GM12878 (cell line): ENCODE measurements around the gene CRTC3. TPM values are rescaled to one million over a fixed set of nuclear protein-coding genes. Genes with fewer than 3 reads are reported as not detected.

Experiments
- ATAC-seq: fragments of 200-7000 bp; cut with Tn5 transposase; 3 replicates; pipeline ENCODE4 v1.9.1; 2020; ENCODE audit warnings: mild to moderate bottlenecking, moderate library complexity
- BruUV-seq: library from RNA; stranded (reverse); fragments of 400-500 nt; replicated peaks from 2 replicates; lab custom pipeline; 2021; lab: Mats Ljungman, UMichigan
- CTCF ChIA-PET: fragments of 300-600 bp; sonication (Branson Sonifier 250); formaldehyde crosslinking; extraction: SDS; loops from one replicate; lab custom pipeline; 2021; ENCODE audit warnings: inconsistent platforms; lab: Yijun Ruan, JAX
- POLR2A ChIA-PET: fragments of 350-600 bp; formaldehyde crosslinking; extraction: SDS; loops from one replicate; lab custom pipeline; 2021; ENCODE audit warnings: inconsistent platforms; lab: Charles Lee
- RAD21 ChIA-PET: fragments of 300-600 bp; sonication (Branson Sonifier 250); formaldehyde crosslinking; loops from one replicate; lab custom pipeline; 2023; ENCODE audit warnings: antibody characterized with exemption; ENCODE audit not compliant: unreplicated experiment; lab: Charles Lee
- SMC1A ChIA-PET: fragments of 300-600 bp; sonication (Branson Sonifier 250); formaldehyde crosslinking; loops from one replicate; lab custom pipeline; 2023; ENCODE audit not compliant: unreplicated experiment, uncharacterized antibody; lab: Charles Lee
- DNase-seq: peaks from one replicate; pipeline ENCODE4 v3.0.0-alpha.2; 2011; ENCODE audit warnings: low read depth, low spot score
- FAIRE-seq: peaks from 3 replicates; lab custom pipeline; 2011; peaks lifted over from hg19 to GRCh38; lab: Jason Lieb, UNC
- H2AFZ ChIP-seq: 2 replicates; pipeline ENCODE4 v1.6.0; 2011; ENCODE audit warnings: low read depth, low read length, control low read depth; ENCODE audit not compliant: control insufficient read depth
- H3K27ac ChIP-seq: 2 replicates; pipeline ENCODE4 v1.5.1; 2011; ENCODE audit warnings: control low read depth; ENCODE audit not compliant: control insufficient read depth, insufficient read depth
- H3K27me3 ChIP-seq, 2 experiments: replicated peaks in 1 of 2; 2 replicates each; pipeline versions ENCODE4 v1.6.0 to v1.6.1; 2011; ENCODE audit warnings: low read length in 1 of 2; ENCODE audit not compliant: control insufficient read depth in 2 of 2, insufficient read depth in 2 of 2
- H3K36me3 ChIP-seq, 2 experiments: 2 replicates each; pipeline ENCODE4 v1.5.1; 2011; ENCODE audit warnings: low read length in 1 of 2; ENCODE audit not compliant: control insufficient read depth in 2 of 2, insufficient read depth in 2 of 2
- H3K4me1 ChIP-seq: 2 replicates; pipeline ENCODE4 v1.6.1; 2011; ENCODE audit warnings: mild to moderate bottlenecking, low read length, moderate library complexity, mixed read lengths; ENCODE audit not compliant: control insufficient read depth, insufficient read depth
- H3K4me2 ChIP-seq: 2 replicates; pipeline ENCODE4 v1.6.0; 2011; ENCODE audit warnings: control low read depth; ENCODE audit not compliant: control insufficient read depth, insufficient read depth
- H3K4me3 ChIP-seq: fragments of 200-600 bp; sonication (generic); 2 replicates; pipeline ENCODE4 v1.5.1; 2016
- H3K79me2 ChIP-seq: 2 replicates; pipeline ENCODE4 v1.6.0; 2011; ENCODE audit warnings: low read length; ENCODE audit not compliant: control insufficient read depth, insufficient read depth
- H3K9ac ChIP-seq: 2 replicates; pipeline ENCODE4 v1.8.0; 2011; ENCODE audit warnings: low read length, control low read depth, mixed read lengths; ENCODE audit not compliant: control insufficient read depth, insufficient read depth
- H3K9me3 ChIP-seq: replicated peaks from 3 replicates; pipeline ENCODE4 v1.5.1; 2011; ENCODE audit warnings: mild to moderate bottlenecking, low read length; ENCODE audit not compliant: control insufficient read depth, insufficient read depth
- H4K20me1 ChIP-seq: 2 replicates; pipeline ENCODE4 v1.6.0; 2011; ENCODE audit not compliant: control insufficient read depth, insufficient read depth
- BACH1 ChIP-seq: fragments of 450-650 bp; IDR thresholded peaks from 2 replicates; pipeline ENCODE4 v1.6.1; 2017; ENCODE audit warnings: mild to moderate bottlenecking, borderline replicate concordance
- CHD2 ChIP-seq: IDR thresholded peaks from 2 replicates; pipeline ENCODE4 v1.6.1; 2011; ENCODE audit warnings: low read depth, low read length, improper control_type of control experiment, borderline replicate concordance
- ETV6 ChIP-seq, 2 experiments: fragments of 450-650 bp in 1 of 2; IDR thresholded peaks in 1 of 2; conservative IDR thresholded peaks in 1 of 2; 2 replicates each; pipeline ENCODE4 v1.6.1; 2014; ENCODE audit warnings: antibody characterized with exemption in 1 of 2, borderline replicate concordance in 1 of 2, low read depth in 1 of 2, mild to moderate bottlenecking in 1 of 2, moderate library complexity in 1 of 2
- EZH2 ChIP-seq: IDR thresholded peaks from 2 replicates; pipeline ENCODE4 v1.6.1; 2012; ENCODE audit warnings: low read depth, mild to moderate bottlenecking, control low read depth, inconsistent platforms, low read length, borderline replicate concordance; ENCODE audit not compliant: control insufficient read depth
- POU2F2 ChIP-seq: IDR thresholded peaks from 3 replicates; pipeline ENCODE4 v1.6.1; 2011; ENCODE audit warnings: low read depth, mild to moderate bottlenecking, low read length, borderline replicate concordance
- RB1 ChIP-seq: fragments of 450-650 bp; formaldehyde crosslinking; IDR thresholded peaks from 2 replicates; pipeline ENCODE4 v1.6.1; 2017; ENCODE audit warnings: mild to moderate bottlenecking, borderline replicate concordance
- SMARCA5 ChIP-seq: fragments of 450-650 bp; IDR thresholded peaks from 2 replicates; pipeline ENCODE4 v1.6.1; 2017; ENCODE audit warnings: mild to moderate bottlenecking
- SUZ12 ChIP-seq: fragments of 200-600 bp; sonication (generic); IDR thresholded peaks from one replicate; pipeline ENCODE4 v1.6.1; 2018; ENCODE audit warnings: antibody characterized with exemption, mild to moderate bottlenecking; ENCODE audit not compliant: unreplicated experiment
- TCF12 ChIP-seq: IDR thresholded peaks from 2 replicates; pipeline ENCODE4 v1.6.1; 2011; ENCODE audit warnings: low read depth, mild to moderate bottlenecking, low read length
- ZNF207 ChIP-seq: fragments of 450-650 bp; IDR thresholded peaks from 2 replicates; pipeline ENCODE4 v1.6.1; 2014; ENCODE audit warnings: antibody characterized with exemption, mild to moderate bottlenecking, borderline replicate concordance
- ZNF217 ChIP-seq: fragments of 450-650 bp; IDR thresholded peaks from 2 replicates; pipeline ENCODE4 v1.6.1; 2017; ENCODE audit warnings: antibody characterized with exemption, mild to moderate bottlenecking
- WGBS: methylation state at CpG from one replicate; pipeline ENCODE4 v1.1.6; 2016; ENCODE audit warnings: low lambda C conversion rate; ENCODE audit not compliant: insufficient replicate concordance, insufficient coverage; ENCODE audit errors: missing lambda C conversion rate; 5-methylcytosine and 5-hydroxymethylcytosine counted together
- in situ Hi-C: fragments of 300-500 bp; cut with MboI; formaldehyde crosslinking; loops from 9 replicates; pipeline ENCODE4 v1.14.3; 2018; ENCODE audit warnings: mixed read lengths
- intact Hi-C: fragments of 100-400 bp; cut with micrococcal nuclease; formaldehyde crosslinking; loops from one replicate; pipeline ENCODE4 v1.14.2; 2022; ENCODE audit not compliant: unreplicated experiment
- polyA plus RNA-seq, 11 experiments: library from polyadenylated mRNA; depleted of rRNA in 4 of 11; unstranded in 6 of 11; stranded (reverse) in 5 of 11; fragments of >200 nt; fragmentation: Nextera tagmentation in 4 of 11; fragmentation: Illumina TruSeq in 1 of 11; extraction: Ambion mirVana in 4 of 11; extraction: Trizol in 1 of 11; gene quantifications; 1 replicate in 1 of 11; 2 replicates in 10 of 11; pipeline versions ENCODE4 v1.2.1 to v1.2.3, GENCODE V29; 2011 to 2016; ENCODE audit warnings: inconsistent platforms in 2 of 11, missing spikeins in 2 of 11, low read depth in 1 of 11
- total RNA-seq, 4 experiments: library from RNA; depleted of rRNA in 3 of 4; stranded (reverse); fragments of >200 nt in 3 of 4; fragmentation: Illumina TruSeq in 1 of 4; extraction: Trizol in 1 of 4; gene quantifications; 2 replicates each; pipeline versions ENCODE4 v1.2.1 to v1.2.3, GENCODE V29; 2013 to 2021
- TF ChIP-seq, protein P1 (sequence below): fragments of 450-650 bp; IDR thresholded peaks from 2 replicates; pipeline ENCODE4 v1.6.1; 2016; ENCODE audit warnings: mild to moderate bottlenecking, moderate library complexity, borderline replicate concordance

CRTC3 gene
- total and polyA plus RNA-seq, 10 of the 15 experiments (the other 5 are each of a cell fraction or from before 2014, with no cell fraction given), result 3.5 to 36.9 (median 18.9) TPM

DNA sequence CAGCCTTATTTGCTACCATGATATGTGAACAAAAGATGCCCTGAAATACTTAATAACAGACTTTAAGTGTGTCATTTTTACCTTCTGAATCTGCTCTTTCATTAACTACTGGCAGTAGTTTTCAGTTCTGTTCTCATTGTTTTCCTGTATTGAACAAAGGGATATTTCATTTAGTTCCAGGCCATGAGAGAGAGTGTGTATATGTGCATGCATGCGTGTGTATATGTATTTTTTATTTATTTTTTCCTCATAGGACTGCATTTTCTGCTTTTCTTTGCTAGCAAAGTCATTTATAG lies 46.8 kb upstream of the CRTC3 start:
- intact Hi-C loops (loop anchor here (2.0 to 10.0 kb wide), 2 partner anchors 120 to 792 kb away; no protein-coding TSS in a partner anchor), in situ Hi-C loops (no loop called here)
- H3K4me2 ChIP-seq, result no peak overlapping the region
- ChIA-PET RAD21 (interaction anchor here (0.9 to 5.6 kb wide), 8 partner anchors 79 to 403 kb away, joined by 3 to 59 read pairs (median 6); no protein-coding TSS in a partner anchor), POLR2A (no interaction called here), SMC1A (interaction anchor here (0.8 to 7.9 kb wide), 26 partner anchors 9 to 449 kb away, joined by 3 to 107 read pairs (median 5); partner anchors contain the start of gene HDDC3)
- 56% methylated on average over 1 of the region's 1 CpG for WGBS
- BruUV-seq, result no TSS peak
- H2AFZ ChIP-seq, result no peak overlapping the region
- H3K4me1 ChIP-seq, result no peaks in the 10 kb centered on the region
- no peaks in the 10 kb centered on the region for H3K9me3 ChIP-seq
- no peaks in the 10 kb centered on the region for H3K79me2 ChIP-seq
- H3K36me3 ChIP-seq, result peaks cover 10 to 42% of the 10 kb centered on the region in 2 experiments
- no peak overlapping the region for H3K27ac ChIP-seq
- no peak for ATAC-seq
- TF ChIP-seq CHD2 (no peak), ZNF207 (no peak), BACH1 (no peak), ZNF217 (no peak), RB1 (no peak), ETV6 (conservative IDR thresholded peaks at IDR 0.05 in 1 of 2, IDR thresholded peaks at IDR 0.05 in 1 of 2; ENCODE audit: borderline replicate concordance in 1 of 2, low read depth in 1 of 2) (no peak), POU2F2 (no peak), SMARCA5 (no peak), SUZ12 (no peak), EZH2 (no peak), TCF12 (no peak)
- TF ChIP-seq, protein P1, sequence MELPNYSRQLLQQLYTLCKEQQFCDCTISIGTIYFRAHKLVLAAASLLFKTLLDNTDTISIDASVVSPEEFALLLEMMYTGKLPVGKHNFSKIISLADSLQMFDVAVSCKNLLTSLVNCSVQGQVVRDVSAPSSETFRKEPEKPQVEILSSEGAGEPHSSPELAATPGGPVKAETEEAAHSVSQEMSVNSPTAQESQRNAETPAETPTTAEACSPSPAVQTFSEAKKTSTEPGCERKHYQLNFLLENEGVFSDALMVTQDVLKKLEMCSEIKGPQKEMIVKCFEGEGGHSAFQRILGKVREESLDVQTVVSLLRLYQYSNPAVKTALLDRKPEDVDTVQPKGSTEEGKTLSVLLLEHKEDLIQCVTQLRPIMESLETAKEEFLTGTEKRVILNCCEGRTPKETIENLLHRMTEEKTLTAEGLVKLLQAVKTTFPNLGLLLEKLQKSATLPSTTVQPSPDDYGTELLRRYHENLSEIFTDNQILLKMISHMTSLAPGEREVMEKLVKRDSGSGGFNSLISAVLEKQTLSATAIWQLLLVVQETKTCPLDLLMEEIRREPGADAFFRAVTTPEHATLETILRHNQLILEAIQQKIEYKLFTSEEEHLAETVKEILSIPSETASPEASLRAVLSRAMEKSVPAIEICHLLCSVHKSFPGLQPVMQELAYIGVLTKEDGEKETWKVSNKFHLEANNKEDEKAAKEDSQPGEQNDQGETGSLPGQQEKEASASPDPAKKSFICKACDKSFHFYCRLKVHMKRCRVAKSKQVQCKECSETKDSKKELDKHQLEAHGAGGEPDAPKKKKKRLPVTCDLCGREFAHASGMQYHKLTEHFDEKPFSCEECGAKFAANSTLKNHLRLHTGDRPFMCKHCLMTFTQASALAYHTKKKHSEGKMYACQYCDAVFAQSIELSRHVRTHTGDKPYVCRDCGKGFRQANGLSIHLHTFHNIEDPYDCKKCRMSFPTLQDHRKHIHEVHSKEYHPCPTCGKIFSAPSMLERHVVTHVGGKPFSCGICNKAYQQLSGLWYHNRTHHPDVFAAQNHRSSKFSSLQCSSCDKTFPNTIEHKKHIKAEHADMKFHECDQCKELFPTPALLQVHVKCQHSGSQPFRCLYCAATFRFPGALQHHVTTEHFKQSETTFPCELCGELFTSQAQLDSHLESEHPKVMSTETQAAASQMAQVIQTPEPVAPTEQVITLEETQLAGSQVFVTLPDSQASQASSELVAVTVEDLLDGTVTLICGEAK, result no peak
- TF ChIP-seq, all 136 proteins: peak for 0
- FAIRE-seq (no peak), DNase-seq (no peak)
- Histone ChIP-seq H3K4me3 (no peak overlapping the region), H3K27me3 (no peaks in the 10 kb centered on the region), H3K9ac (no peak overlapping the region), H4K20me1 (no peaks in the 10 kb centered on the region)
- CTCF ChIA-PET, result interaction anchor here (0.9 to 6.2 kb wide), 25 partner anchors 9 to 449 kb away, joined by 3 to 98 read pairs (median 6); partner anchors contain the start of gene HDDC3
